Astrocyte (in vitro differentiated cells and primary cell): ENCODE data around the gene NARS2.

Experiments
- EZH2 ChIP-seq: IDR thresholded peaks from 2 replicates; pipeline ENCODE4 v1.6.1; 2012; ENCODE audit warnings: mild to moderate bottlenecking, low read length, inconsistent platforms; ENCODE audit not compliant: insufficient read depth
- TF ChIP-seq, protein P1 (sequence below): IDR thresholded peaks from 2 replicates; pipeline ENCODE4 v1.5.1; 2011; ENCODE audit warnings: low read depth, mild to moderate bottlenecking, inconsistent platforms, low read length, moderate library complexity; ENCODE audit not compliant: insufficient read depth

- TF ChIP-seq, protein P1, sequence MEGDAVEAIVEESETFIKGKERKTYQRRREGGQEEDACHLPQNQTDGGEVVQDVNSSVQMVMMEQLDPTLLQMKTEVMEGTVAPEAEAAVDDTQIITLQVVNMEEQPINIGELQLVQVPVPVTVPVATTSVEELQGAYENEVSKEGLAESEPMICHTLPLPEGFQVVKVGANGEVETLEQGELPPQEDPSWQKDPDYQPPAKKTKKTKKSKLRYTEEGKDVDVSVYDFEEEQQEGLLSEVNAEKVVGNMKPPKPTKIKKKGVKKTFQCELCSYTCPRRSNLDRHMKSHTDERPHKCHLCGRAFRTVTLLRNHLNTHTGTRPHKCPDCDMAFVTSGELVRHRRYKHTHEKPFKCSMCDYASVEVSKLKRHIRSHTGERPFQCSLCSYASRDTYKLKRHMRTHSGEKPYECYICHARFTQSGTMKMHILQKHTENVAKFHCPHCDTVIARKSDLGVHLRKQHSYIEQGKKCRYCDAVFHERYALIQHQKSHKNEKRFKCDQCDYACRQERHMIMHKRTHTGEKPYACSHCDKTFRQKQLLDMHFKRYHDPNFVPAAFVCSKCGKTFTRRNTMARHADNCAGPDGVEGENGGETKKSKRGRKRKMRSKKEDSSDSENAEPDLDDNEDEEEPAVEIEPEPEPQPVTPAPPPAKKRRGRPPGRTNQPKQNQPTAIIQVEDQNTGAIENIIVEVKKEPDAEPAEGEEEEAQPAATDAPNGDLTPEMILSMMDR = no peak
- TF ChIP-seq EZH2 = no peak
Observed at GRCh38 chr11:78405805-78406204, 168.9 kb downstream of the NARS2 start.
